Esophagus muscularis mucosa (tissue), 4 donors: Measurements from ENCODE around the gene METRNL. TPM values are rescaled to one million over a fixed set of nuclear protein-coding genes. Genes with fewer than 3 reads are reported as not detected.

ENCODE experiments used
- DNase-seq: peaks from one replicate; pipeline ENCODE4 v3.0.0-alpha.2; 2017; ENCODE audit errors: extremely low spot score
- H3K27ac ChIP-seq, 4 donors: fragments of 200-600 bp; sonication (generic); replicated peaks in 1 of 4; 1 replicate in 3 of 4; 2 replicates in 1 of 4; pipeline ENCODE4 v1.5.1; 2016 to 2019; ENCODE audit warnings: mild to moderate bottlenecking in 1 of 4
- H3K27me3 ChIP-seq, 4 donors: fragments of 200-600 bp; sonication (generic); one replicate each; pipeline versions ENCODE4 v1.5.1 to v1.6.0; 2016 to 2019
- H3K36me3 ChIP-seq, 4 donors: fragments of 200-600 bp; sonication (generic); one replicate each; pipeline ENCODE4 v1.5.1; 2016 to 2019
- H3K4me1 ChIP-seq, 4 donors: fragments of 200-600 bp; sonication (generic); one replicate each; pipeline ENCODE4 v1.5.1; 2016 to 2019
- H3K4me3 ChIP-seq, 4 donors: fragments of 200-600 bp; sonication (generic); 1 replicate in 2 of 4; 2 replicates in 2 of 4; pipeline ENCODE4 v1.5.1; 2016 to 2019; ENCODE audit warnings: mild to moderate bottlenecking in 4 of 4, moderate library complexity in 1 of 4
- H3K9me3 ChIP-seq, 4 donors: fragments of 200-600 bp; sonication (generic); 1 replicate in 3 of 4; 2 replicates in 1 of 4; pipeline ENCODE4 v1.5.1; 2016 to 2019
- EP300 ChIP-seq: sonication (generic); formaldehyde crosslinking; IDR thresholded peaks from one replicate; pipeline ENCODE4 v1.6.1; 2017; ENCODE audit warnings: antibody characterized with exemption
- POLR2A ChIP-seq: fragments of 450-650 bp; IDR thresholded peaks from one replicate; pipeline ENCODE4 v1.6.1; 2017; ENCODE audit warnings: antibody characterized with exemption, moderate library complexity, mild to moderate bottlenecking, low read depth
- POLR2AphosphoS5 ChIP-seq, 2 donors: sonication (generic); formaldehyde crosslinking; IDR thresholded peaks; one replicate each; pipeline ENCODE4 v1.6.1; 2017; ENCODE audit warnings: antibody characterized with exemption in 2 of 2
- WGBS: methylation state at CpG from one replicate; pipeline ENCODE4 v1.1.5; 2018; 5-methylcytosine and 5-hydroxymethylcytosine counted together
- intact Hi-C: fragments of 100-400 bp; cut with DNase I; formaldehyde crosslinking; loops from one replicate; pipeline ENCODE4 v1.15.1; 2023
- total RNA-seq, 4 donors: library from RNA; depleted of rRNA; stranded (reverse); fragments of >200 nt; gene quantifications; one replicate each; pipeline versions ENCODE4 v1.1.0 to v1.2.1, GENCODE V29; 2016
- TF ChIP-seq, protein P1 (sequence below), 3 experiments: fragments of 200-600 bp in 2 of 3; fragments of 450-650 bp in 1 of 3; sonication (generic) in 2 of 3; IDR thresholded peaks; one replicate each; pipeline ENCODE4 v1.5.1; 2017 to 2019; ENCODE audit warnings: antibody characterized with exemption in 3 of 3, mild to moderate bottlenecking in 2 of 3, moderate library complexity in 1 of 3

The METRNL gene
- total RNA-seq, 4 donors from 2014 or later = 36.5 to 124 (median 61.5) TPM

DNA sequence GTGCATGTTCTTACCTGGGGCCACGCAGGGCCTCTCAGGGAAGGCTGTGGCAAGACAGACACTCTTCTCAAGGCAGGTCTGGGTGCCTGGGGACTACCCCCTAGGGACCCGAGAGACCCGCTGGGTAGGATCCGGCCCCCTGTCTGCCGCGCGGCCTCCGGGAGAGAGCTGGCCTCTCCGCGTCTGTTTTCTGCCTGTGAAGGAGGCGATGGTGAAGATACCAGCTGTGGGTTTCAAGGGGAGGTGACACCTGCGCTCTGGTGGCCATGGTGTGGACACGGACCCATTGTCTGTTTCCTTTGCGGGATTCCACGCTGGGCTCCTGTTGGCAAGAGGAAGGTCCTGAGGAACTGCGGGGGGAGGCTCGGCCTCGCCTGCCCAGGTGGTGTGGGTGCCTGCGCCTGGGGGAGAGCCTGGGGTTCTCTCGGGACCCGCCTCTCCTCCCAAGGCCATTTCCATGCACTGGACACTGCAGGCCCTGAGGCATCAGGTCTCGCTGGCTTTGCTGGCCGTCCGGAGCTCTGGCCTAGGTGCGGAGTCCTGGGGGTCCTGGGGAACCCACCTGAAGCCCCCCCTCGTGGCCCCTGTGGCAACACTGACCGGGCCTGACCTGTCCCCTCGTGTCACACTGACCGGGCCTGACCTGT, 12.2 kb upstream of the METRNL start:
- Histone ChIP-seq H3K36me3 (no peaks in the 10 kb centered on the region), H3K4me1 (no peaks in the 10 kb centered on the region), H3K27ac (no peak overlapping the region), H3K27me3 (peaks cover 0 to 13% (median 0%) of the 10 kb centered on the region in 4 donors), H3K4me3 (no peak overlapping the region), H3K9me3 (no peaks in the 10 kb centered on the region)
- intact Hi-C loops = no loop called here
- 92% methylated on average over 14 of the region's 29 CpGs for WGBS
- TF ChIP-seq, protein P1, sequence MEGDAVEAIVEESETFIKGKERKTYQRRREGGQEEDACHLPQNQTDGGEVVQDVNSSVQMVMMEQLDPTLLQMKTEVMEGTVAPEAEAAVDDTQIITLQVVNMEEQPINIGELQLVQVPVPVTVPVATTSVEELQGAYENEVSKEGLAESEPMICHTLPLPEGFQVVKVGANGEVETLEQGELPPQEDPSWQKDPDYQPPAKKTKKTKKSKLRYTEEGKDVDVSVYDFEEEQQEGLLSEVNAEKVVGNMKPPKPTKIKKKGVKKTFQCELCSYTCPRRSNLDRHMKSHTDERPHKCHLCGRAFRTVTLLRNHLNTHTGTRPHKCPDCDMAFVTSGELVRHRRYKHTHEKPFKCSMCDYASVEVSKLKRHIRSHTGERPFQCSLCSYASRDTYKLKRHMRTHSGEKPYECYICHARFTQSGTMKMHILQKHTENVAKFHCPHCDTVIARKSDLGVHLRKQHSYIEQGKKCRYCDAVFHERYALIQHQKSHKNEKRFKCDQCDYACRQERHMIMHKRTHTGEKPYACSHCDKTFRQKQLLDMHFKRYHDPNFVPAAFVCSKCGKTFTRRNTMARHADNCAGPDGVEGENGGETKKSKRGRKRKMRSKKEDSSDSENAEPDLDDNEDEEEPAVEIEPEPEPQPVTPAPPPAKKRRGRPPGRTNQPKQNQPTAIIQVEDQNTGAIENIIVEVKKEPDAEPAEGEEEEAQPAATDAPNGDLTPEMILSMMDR (IDR thresholded peaks at IDR 0.05) = no peak
- no peak for TF ChIP-seq POLR2AphosphoS5 (IDR thresholded peaks at IDR 0.05)
- no peak for TF ChIP-seq EP300
- TF ChIP-seq POLR2A = no peak
- no peak for DNase-seq

- WGBS = 54% methylated on average over 9 of the region's 29 CpGs
- peaks cover 0 to 3% (median 0%) of the 10 kb centered on the region in 4 donors for H3K4me1 ChIP-seq
- no peak for DNase-seq
These were observed 11.6 kb upstream of the METRNL start for GRCh38 chr17:83067718-83068261.

GRCh38 chr17:83068641-83069570, 10.5 kb upstream of the METRNL start:
- intact Hi-C loops = no loop called here
- Histone ChIP-seq H3K27me3 (peaks cover 0 to 13% (median 0%) of the 10 kb centered on the region in 4 donors), H3K4me3 (no peak overlapping the region), H3K9me3 (no peaks in the 10 kb centered on the region), H3K4me1 (peaks cover 0 to 4% (median 0%) of the 10 kb centered on the region in 4 donors), H3K27ac (no peak overlapping the region), H3K36me3 (no peaks in the 10 kb centered on the region)
- WGBS = 83% methylated on average over 28 of the region's 58 CpGs
- TF ChIP-seq POLR2A (no peak), EP300 (no peak), POLR2AphosphoS5 (IDR thresholded peaks at IDR 0.05) (no peak)
- TF ChIP-seq, protein P1 (IDR thresholded peaks at IDR 0.05) = no peak
- DNase-seq = no peak

More at GRCh38 chr17:83067718-83068261, 11.6 kb upstream of the METRNL start:
- intact Hi-C loops = no loop called here
- no peak overlapping the region for H3K27ac ChIP-seq
- peaks cover 0 to 13% (median 0%) of the 10 kb centered on the region in 4 donors for H3K27me3 ChIP-seq
- H3K9me3 ChIP-seq = no peaks in the 10 kb centered on the region
- TF ChIP-seq, protein P1 (IDR thresholded peaks at IDR 0.05) = no peak
- TF ChIP-seq POLR2A = no peak
- no peak for TF ChIP-seq EP300
- no peak for TF ChIP-seq POLR2AphosphoS5 (IDR thresholded peaks at IDR 0.05)
- H3K36me3 ChIP-seq = no peaks in the 10 kb centered on the region
- no peak overlapping the region for H3K4me3 ChIP-seq

DNA sequence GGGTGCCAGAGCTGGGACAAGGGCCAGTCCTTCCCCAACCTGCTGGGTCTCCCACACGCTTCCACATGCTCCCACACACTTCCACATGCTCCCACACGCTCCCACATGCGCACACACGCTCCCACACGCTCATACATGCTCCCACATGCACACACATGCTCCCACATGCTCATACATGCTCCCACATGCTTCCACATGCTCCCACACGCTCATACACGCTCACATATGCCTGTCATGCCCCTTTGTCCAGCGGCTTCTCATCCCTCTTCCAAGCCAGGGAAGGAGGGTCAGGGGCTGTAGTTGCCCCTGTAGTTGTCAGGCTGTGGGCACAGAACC, 9.9 kb upstream of the METRNL start:
- no peak overlapping the region for H3K4me3 ChIP-seq
- WGBS = 91% methylated on average over 8 of the region's 8 CpGs
- TF ChIP-seq POLR2AphosphoS5 (IDR thresholded peaks at IDR 0.05) (no peak), EP300 (no peak), POLR2A (no peak)
- TF ChIP-seq, protein P1 (IDR thresholded peaks at IDR 0.05) = no peak
- DNase-seq = no peak
- intact Hi-C loops = no loop called here
- no peaks in the 10 kb centered on the region for H3K9me3 ChIP-seq
- no peak overlapping the region for H3K27ac ChIP-seq
- H3K36me3 ChIP-seq = no peaks in the 10 kb centered on the region
- peaks cover 0 to 4% (median 0%) of the 10 kb centered on the region in 4 donors for H3K4me1 ChIP-seq
- H3K27me3 ChIP-seq = peaks cover 0 to 13% (median 0%) of the 10 kb centered on the region in 4 donors
